Stimulated activated CD4-positive, alpha-beta T cell treated with anti-CD3 and anti-CD28 coated beads, Interleukin-4, amount 100 ng/mL, for 1 hour (primary cell): ENCODE data around the gene DVL1.
"Not testable (repeated sequence)": the region's sequence is repeated elsewhere in the genome, so short reads cannot be mapped to it uniquely, and the experiment has no call there.

Source experiments
- DNase-seq: peaks from one replicate; pipeline ENCODE4 v3.0.0-alpha.2; 2020

DVL1 gene

GRCh38 chr1:1373051-1373814 is 24.0 kb upstream of the DVL1 start:
- no peak for DNase-seq

- DNase-seq: peak; percentile 80
These were observed 22.8 kb upstream of the DVL1 start for GRCh38 chr1:1371746-1372711.

- no peak for DNase-seq
These were observed 22.1 kb upstream of the DVL1 start for GRCh38 chr1:1371364-1371745.

GRCh38 chr1:1370771-1371300 is 21.6 kb upstream of the DVL1 start:
- DNase-seq: no peak

GRCh38 chr1:1370094-1370493 is 20.9 kb upstream of the DVL1 start:
- not testable (repeated sequence) for DNase-seq

- DNase-seq: no peak
These were observed 18.1 kb upstream of the DVL1 start for GRCh38 chr1:1367315-1367714.

GRCh38 chr1:1366699-1367066 is 17.5 kb upstream of the DVL1 start:
- DNase-seq: no peak

- DNase-seq: no peak
These were observed 16.9 kb upstream of the DVL1 start for GRCh38 chr1:1365875-1366698.

- no peak for DNase-seq
These were observed 15.0 kb upstream of the DVL1 start for GRCh38 chr1:1364266-1364665.

GRCh38 chr1:1361982-1362423 is 12.8 kb upstream of the DVL1 start:
- no peak for DNase-seq

GRCh38 chr1:1361233-1361981 is 12.2 kb upstream of the DVL1 start:
- no peak for DNase-seq

GRCh38 chr1:1360506-1361169 is 11.4 kb upstream of the DVL1 start:
- DNase-seq: no peak

GRCh38 chr1:1359664-1360468 is 10.6 kb upstream of the DVL1 start:
- DNase-seq: no peak

GRCh38 chr1:1359308-1359663 is 10.1 kb upstream of the DVL1 start:
- DNase-seq: no peak

GRCh38 chr1:1358433-1359271 is 9.4 kb upstream of the DVL1 start, which contains the start of gene MXRA8:
TSS of gene MXRA8 (minus strand) at chr1:1358555. CDS start at chr1:1358504, 51 bp downstream.
- DNase-seq: peak; percentile 1

GRCh38 chr1:1357871-1358432 is 8.7 kb upstream of the DVL1 start:
- no peak for DNase-seq

GRCh38 chr1:1356796-1357401 is 7.7 kb upstream of the DVL1 start:
- DNase-seq: no peak

GRCh38 chr1:1356166-1356795 is 7.1 kb upstream of the DVL1 start:
- no peak for DNase-seq
